ENCODE data around the gene CLNK. TPM values are rescaled to one million over a fixed set of nuclear protein-coding genes. Genes with fewer than 3 reads are reported as not detected.

The CLNK gene
- total RNA-seq, 1 experiment from 2014 or later, result not detected

- H4K20me1 ChIP-seq (ENCODE audit: insufficient read depth), result no peaks in the 10 kb centered on the region
- H3K9me3 ChIP-seq (ENCODE audit: control insufficient read depth in 1 of 2, insufficient read depth in 1 of 2, low read depth in 1 of 2, low read length in 2 of 2), result no peaks in the 10 kb centered on the region
- DNase-seq (ENCODE audit: low read depth, low spot score) (no peak), ATAC-seq (no peak)
- no peaks in the 10 kb centered on the region for H3K9me2 ChIP-seq (ENCODE audit: insufficient read depth)
- intact Hi-C loops (cut with micrococcal nuclease), result no loop called here
- H2AFZ ChIP-seq (ENCODE audit: low read depth, low read length, poor library complexity, severe bottlenecking), result no peak overlapping the region
- no peaks in the 10 kb centered on the region for H3K79me2 ChIP-seq (ENCODE audit: insufficient read depth, low read length)
- ChIA-PET RAD21 (ENCODE audit: low non-redundant PET in 1 of 2, low total read pairs in 2 of 2, uncharacterized antibody in 2 of 2, unreplicated experiment in 2 of 2) (no interaction called here), POLR2A (no interaction called here), CTCF (no interaction called here)
- BruUV-seq (replicated peaks), result no TSS peak
- H3K4me1 ChIP-seq (ENCODE audit: control insufficient read depth in 1 of 2, insufficient read depth in 2 of 2, low read length in 2 of 2), result no peaks in the 10 kb centered on the region
- H3K27me3 ChIP-seq (ENCODE audit: insufficient read depth, low read length), result no peaks in the 10 kb centered on the region
- H3K9ac ChIP-seq (ENCODE audit: low read length), result no peak overlapping the region
- H3K4me2 ChIP-seq (ENCODE audit: low read length), result no peak overlapping the region
- H3K27ac ChIP-seq (ENCODE audit: low read depth, low read length), result no peak overlapping the region
- TF ChIP-seq JUND (IDR thresholded peaks at IDR 0.05) (no peak), POLR2A (IDR thresholded peaks at IDR 0.05; ENCODE audit: borderline replicate concordance, extremely low read depth, insufficient read depth, insufficient read length) (no peak), ATF3 (IDR thresholded peaks at IDR 0.05) (no peak), FOSL1 (IDR thresholded peaks at IDR 0.05; ENCODE audit: low read depth) (no peak), EGR1 (IDR thresholded peaks at IDR 0.05; ENCODE audit: low read depth) (no peak), EZH2 (IDR thresholded peaks at IDR 0.05) (no peak), CTCF (IDR thresholded peaks at IDR 0.05 in 2 of 3, conservative IDR thresholded peaks at IDR 0.05 in 1 of 3; ENCODE audit: borderline replicate concordance in 1 of 3, insufficient read depth in 1 of 3, low read depth in 2 of 3, low read length in 2 of 3) (no peak), YY1 (IDR thresholded peaks at IDR 0.05; ENCODE audit: extremely low read depth, insufficient replicate concordance, low read depth, low read length) (no peak), ZFX (IDR thresholded peaks at IDR 0.05) (no peak), SRF (IDR thresholded peaks at IDR 0.05; ENCODE audit: low read depth) (no peak), POLR2AphosphoS5 (IDR thresholded peaks at IDR 0.05; ENCODE audit: low read depth, low read length) (no peak), CBX3 (IDR thresholded peaks at IDR 0.05; ENCODE audit: low read depth) (no peak), RAD21 (IDR thresholded peaks at IDR 0.05; ENCODE audit: low read depth) (no peak), SIN3A (IDR thresholded peaks at IDR 0.05; ENCODE audit: low read depth) (no peak)
- TF ChIP-seq, protein P1, sequence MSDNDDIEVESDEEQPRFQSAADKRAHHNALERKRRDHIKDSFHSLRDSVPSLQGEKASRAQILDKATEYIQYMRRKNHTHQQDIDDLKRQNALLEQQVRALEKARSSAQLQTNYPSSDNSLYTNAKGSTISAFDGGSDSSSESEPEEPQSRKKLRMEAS (IDR thresholded peaks at IDR 0.05), result no peak
- TF ChIP-seq, protein P2, sequence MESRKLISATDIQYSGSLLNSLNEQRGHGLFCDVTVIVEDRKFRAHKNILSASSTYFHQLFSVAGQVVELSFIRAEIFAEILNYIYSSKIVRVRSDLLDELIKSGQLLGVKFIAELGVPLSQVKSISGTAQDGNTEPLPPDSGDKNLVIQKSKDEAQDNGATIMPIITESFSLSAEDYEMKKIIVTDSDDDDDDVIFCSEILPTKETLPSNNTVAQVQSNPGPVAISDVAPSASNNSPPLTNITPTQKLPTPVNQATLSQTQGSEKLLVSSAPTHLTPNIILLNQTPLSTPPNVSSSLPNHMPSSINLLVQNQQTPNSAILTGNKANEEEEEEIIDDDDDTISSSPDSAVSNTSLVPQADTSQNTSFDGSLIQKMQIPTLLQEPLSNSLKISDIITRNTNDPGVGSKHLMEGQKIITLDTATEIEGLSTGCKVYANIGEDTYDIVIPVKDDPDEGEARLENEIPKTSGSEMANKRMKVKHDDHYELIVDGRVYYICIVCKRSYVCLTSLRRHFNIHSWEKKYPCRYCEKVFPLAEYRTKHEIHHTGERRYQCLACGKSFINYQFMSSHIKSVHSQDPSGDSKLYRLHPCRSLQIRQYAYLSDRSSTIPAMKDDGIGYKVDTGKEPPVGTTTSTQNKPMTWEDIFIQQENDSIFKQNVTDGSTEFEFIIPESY (IDR thresholded peaks at IDR 0.05; ENCODE audit: extremely low read depth, insufficient replicate concordance, low read length), result no peak
- no peak overlapping the region for H3K4me3 ChIP-seq (replicated peaks in 1 of 2; ENCODE audit: low read depth in 1 of 2, low read length in 2 of 2)
- no peaks in the 10 kb centered on the region for H3K36me3 ChIP-seq (ENCODE audit: control insufficient read depth in 1 of 2, insufficient read depth in 2 of 2, low read length in 2 of 2)
Observed at GRCh38 chr4:10470505-10470904, 214.1 kb downstream of the CLNK start.

Data from HCT116 (cell line).